Measurements from ENCODE around the gene MTA2. TPM values are rescaled to one million over a fixed set of nuclear protein-coding genes. Genes with fewer than 3 reads are reported as not detected.
A peak's percentile ranks its signal among the peaks of the same experiment; 100 is the strongest.

The MTA2 gene
- total RNA-seq, 3 donors from 2014 or later: 61.3 to 92.8 (median 85.5) TPM

- peak within 1 kb of the TSS; percentile 98 to 100 (median 98) for H3K4me3 ChIP-seq
- peaks cover 13 to 32% of the 10 kb centered on the region in 2 donors for H3K4me1 ChIP-seq
- no peaks in the 10 kb centered on the region for H3K27me3 ChIP-seq
- intact Hi-C loops (cut with DNase I; ENCODE audit: low total_unique reads): loop anchor here (10.0 kb wide), 1 partner anchor 122 kb away; no protein-coding TSS in a partner anchor
- no peaks in the 10 kb centered on the region for H3K36me3 ChIP-seq
- no peaks in the 10 kb centered on the region for H3K9me3 ChIP-seq
- no peak for TF ChIP-seq POLR2A (IDR thresholded peaks at IDR 0.05)
- TF ChIP-seq POLR2AphosphoS5 (IDR thresholded peaks at IDR 0.05): peak; percentile 71 to 93 (median 87)
- TF ChIP-seq, protein P1, sequence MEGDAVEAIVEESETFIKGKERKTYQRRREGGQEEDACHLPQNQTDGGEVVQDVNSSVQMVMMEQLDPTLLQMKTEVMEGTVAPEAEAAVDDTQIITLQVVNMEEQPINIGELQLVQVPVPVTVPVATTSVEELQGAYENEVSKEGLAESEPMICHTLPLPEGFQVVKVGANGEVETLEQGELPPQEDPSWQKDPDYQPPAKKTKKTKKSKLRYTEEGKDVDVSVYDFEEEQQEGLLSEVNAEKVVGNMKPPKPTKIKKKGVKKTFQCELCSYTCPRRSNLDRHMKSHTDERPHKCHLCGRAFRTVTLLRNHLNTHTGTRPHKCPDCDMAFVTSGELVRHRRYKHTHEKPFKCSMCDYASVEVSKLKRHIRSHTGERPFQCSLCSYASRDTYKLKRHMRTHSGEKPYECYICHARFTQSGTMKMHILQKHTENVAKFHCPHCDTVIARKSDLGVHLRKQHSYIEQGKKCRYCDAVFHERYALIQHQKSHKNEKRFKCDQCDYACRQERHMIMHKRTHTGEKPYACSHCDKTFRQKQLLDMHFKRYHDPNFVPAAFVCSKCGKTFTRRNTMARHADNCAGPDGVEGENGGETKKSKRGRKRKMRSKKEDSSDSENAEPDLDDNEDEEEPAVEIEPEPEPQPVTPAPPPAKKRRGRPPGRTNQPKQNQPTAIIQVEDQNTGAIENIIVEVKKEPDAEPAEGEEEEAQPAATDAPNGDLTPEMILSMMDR (IDR thresholded peaks at IDR 0.05): peak in 1 of 3 donors; percentile 5
- H3K27ac ChIP-seq: peak within 1 kb of the TSS; percentile 96 to 99
- DNase-seq (ENCODE audit: low spot score in 2 of 2): peak; percentile 89 to 93
These were observed 55.3 kb downstream of the MTA2 start, which contains the start of gene AHNAK for GRCh38 chr11:62546244-62546928. Gene AHNAK (minus strand): TSS chr11:62546806. CDS start chr11:62536098, 10,708 bp downstream.

DNA sequence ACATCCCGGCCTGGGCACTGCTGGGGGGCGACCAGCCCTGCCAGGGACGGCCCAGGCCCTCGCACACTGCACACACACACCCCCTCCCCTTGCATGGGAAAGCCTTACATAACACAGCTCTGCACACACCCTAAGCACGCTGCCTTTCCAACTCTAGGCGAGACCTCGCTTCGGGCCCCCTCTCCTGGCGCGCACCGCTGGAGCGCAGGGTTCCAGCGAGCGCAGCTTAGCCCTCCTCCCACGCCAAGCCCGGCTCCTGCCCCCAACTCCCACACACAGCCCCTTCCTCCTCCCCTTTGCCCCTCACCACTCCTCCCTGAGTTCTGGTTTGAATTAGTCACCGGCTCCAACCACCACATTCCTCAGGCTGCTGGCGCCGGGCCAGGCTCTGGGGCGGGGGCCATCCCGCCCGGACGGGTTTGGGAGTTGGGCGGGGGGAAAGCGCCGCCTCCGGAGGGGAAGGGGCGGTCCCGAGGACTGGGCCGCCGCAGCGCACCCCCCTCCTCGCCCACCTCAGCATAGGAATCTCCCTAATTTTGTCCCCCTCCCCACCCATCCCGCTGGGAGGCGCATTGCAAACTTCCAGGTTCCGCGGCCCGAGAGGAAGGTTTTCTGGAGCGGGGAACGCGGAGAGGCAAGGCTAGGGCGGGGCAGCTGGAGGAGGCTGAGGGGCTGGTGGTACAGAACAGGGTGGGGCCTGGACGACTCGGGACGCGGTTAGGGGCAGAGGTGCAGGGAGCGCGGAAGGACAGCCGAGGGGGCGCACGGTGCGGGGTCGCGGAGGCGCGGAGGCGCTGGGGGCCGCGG is 56.0 kb downstream of the MTA2 start:
- Histone ChIP-seq H3K9me3 (no peaks in the 10 kb centered on the region), H3K4me3 (peak overlapping the region; percentile 98 to 100 (median 98)), H3K36me3 (no peaks in the 10 kb centered on the region), H3K27me3 (no peaks in the 10 kb centered on the region), H3K4me1 (peaks cover 19 to 31% of the 10 kb centered on the region in 2 donors), H3K27ac (peak overlapping the region; percentile 96 to 99)
- intact Hi-C loops (cut with DNase I; ENCODE audit: low total_unique reads): loop anchor here (10.0 kb wide), 1 partner anchor 121 kb away; no protein-coding TSS in a partner anchor
- peak; percentile 90 to 96 for DNase-seq (ENCODE audit: low spot score in 2 of 2)
- TF ChIP-seq POLR2A (IDR thresholded peaks at IDR 0.05) (no peak), POLR2AphosphoS5 (IDR thresholded peaks at IDR 0.05) (peak; percentile 86 to 91 (median 91))
- TF ChIP-seq, protein P1 (IDR thresholded peaks at IDR 0.05): peak in 1 of 3 donors; percentile 7

- intact Hi-C loops (cut with DNase I; ENCODE audit: low total_unique reads): loop anchor here (10.0 kb wide), 1 partner anchor 120 kb away; no protein-coding TSS in a partner anchor
- peak overlapping the region; percentile 98 to 100 (median 98) for H3K4me3 ChIP-seq
- no peak for TF ChIP-seq POLR2AphosphoS5 (IDR thresholded peaks at IDR 0.05)
- no peak for TF ChIP-seq POLR2A (IDR thresholded peaks at IDR 0.05)
- TF ChIP-seq, protein P1 (IDR thresholded peaks at IDR 0.05): no peak
- H3K27ac ChIP-seq: peak overlapping the region; percentile 96 to 99
- H3K9me3 ChIP-seq: no peaks in the 10 kb centered on the region
- DNase-seq (ENCODE audit: low spot score in 2 of 2): no peak
- H3K36me3 ChIP-seq: no peaks in the 10 kb centered on the region
- no peaks in the 10 kb centered on the region for H3K27me3 ChIP-seq
- H3K4me1 ChIP-seq: peaks cover 24 to 40% of the 10 kb centered on the region in 2 donors
These were observed 56.9 kb downstream of the MTA2 start for GRCh38 chr11:62544581-62545436.

DNA sequence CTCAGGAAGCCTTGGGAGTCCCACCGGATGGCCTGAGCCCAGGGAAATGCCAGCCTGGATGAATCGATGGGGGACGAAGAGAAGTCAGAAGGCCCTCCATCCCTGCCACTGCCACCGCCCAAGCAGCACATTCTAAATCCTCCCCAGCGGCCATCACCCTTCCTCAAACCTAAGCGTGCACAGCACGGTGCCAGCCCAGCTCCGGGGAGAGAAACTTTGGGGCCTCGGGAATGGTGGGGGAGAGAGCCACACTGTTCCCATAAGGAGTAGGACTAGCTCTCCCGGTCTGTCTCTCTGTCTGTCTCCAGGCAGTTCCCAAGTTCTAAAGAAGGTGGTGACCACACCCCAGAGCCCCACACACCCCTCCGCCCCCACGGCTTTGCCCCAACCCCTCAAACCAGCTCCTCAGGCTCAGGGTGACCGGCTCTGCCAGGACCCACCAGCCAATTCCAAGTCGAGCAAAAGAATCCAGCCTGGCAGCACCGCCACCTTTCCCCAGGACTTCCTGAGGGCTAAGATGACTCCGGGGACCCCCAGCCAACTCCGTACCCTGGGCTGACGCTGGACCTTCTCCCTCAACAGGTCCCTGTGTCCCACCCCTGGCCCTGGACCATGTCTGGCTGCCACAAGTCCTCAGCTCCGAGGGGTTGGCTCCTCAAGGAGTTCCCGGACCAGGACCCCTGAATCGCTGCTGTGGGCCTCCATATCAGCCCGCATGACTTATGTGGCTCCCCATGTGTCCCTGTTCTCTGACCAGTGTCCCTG is 57.8 kb downstream of the MTA2 start:
- no peak for DNase-seq (ENCODE audit: low spot score in 2 of 2)
- intact Hi-C loops (cut with DNase I; ENCODE audit: low total_unique reads): loop anchor here (10.0 kb wide), 1 partner anchor 119 kb away; no protein-coding TSS in a partner anchor
- H3K36me3 ChIP-seq: no peaks in the 10 kb centered on the region
- no peaks in the 10 kb centered on the region for H3K27me3 ChIP-seq
- H3K9me3 ChIP-seq: no peaks in the 10 kb centered on the region
- peaks cover 34 to 44% of the 10 kb centered on the region in 2 donors for H3K4me1 ChIP-seq
- peak overlapping the region; percentile 98 to 100 (median 98) for H3K4me3 ChIP-seq
- H3K27ac ChIP-seq: peak overlapping the region; percentile 96 to 99
- TF ChIP-seq, protein P1 (IDR thresholded peaks at IDR 0.05): no peak
- no peak for TF ChIP-seq POLR2A (IDR thresholded peaks at IDR 0.05)
- no peak for TF ChIP-seq POLR2AphosphoS5 (IDR thresholded peaks at IDR 0.05)
